Stimulated activated CD4-positive, alpha-beta T cell treated with anti-CD3 and anti-CD28 coated beads, TNF-alpha, amount 100 ng/mL, for 24 hours (primary cell): ENCODE results near the gene LCP2.

Source experiments
- DNase-seq, 3 experiments: peaks; one replicate each; pipeline ENCODE4 v3.0.0-alpha.2; 2020; ENCODE audit warnings: low read depth in 3 of 3

The LCP2 gene

GRCh38 chr5:170216257-170216864 lies 81.2 kb downstream of the LCP2 start:
- DNase-seq = no peak

DNA sequence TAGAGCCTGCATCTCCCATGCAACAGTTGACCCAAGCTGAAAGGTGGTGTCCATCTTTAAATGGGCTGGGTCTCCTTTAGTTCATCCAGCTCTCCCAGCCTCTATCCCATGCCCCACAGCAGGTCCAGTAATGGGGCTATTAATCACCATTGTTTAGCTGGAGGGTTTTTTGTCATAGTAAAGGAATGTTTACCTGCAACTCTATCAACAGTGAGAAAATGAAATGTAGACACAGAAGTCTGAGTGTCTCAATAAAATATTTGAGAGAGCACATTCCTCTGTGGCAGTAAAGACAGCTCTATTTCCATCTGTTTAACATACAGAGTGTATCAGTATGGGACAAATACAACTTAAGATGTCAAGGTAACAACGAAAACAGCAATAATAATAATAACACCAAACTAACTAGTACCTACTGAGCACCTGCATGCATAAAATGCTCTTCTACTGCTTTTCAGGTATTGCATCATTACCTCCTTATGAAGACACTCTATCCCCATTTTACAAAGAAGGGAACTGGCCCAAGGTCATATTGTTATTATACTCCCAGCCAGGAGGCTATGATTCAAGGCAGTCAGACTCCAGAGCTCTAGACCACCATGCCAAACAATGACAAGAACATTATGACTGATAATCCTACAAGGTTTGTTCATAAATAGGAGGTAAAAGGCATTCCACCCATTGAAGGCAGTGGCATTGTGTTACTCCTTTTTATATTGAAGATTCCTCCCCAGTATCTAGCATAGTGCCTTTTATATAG lies 85.8 kb downstream of the LCP2 start:
- no peak for DNase-seq

DNA sequence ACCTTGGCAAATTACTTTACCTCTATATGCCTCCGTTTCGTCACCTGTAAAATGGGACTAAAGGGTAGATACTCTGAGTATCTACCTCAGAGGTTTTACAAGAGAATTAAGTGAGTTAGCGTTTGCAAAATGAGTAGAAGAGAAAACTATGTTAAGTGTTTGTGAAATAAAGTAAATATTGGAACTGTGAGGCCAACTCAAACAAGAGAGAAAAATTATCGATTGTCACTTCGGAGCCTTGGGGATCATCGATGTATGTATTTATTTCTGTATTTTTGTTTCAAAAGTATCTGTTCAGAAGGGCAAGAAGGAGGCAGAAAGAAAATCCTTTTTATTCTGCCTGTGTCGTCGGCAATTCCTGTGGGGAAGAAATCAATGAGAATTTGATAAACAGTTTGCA lies 90.6 kb downstream of the LCP2 start:
- no peak for DNase-seq

DNA sequence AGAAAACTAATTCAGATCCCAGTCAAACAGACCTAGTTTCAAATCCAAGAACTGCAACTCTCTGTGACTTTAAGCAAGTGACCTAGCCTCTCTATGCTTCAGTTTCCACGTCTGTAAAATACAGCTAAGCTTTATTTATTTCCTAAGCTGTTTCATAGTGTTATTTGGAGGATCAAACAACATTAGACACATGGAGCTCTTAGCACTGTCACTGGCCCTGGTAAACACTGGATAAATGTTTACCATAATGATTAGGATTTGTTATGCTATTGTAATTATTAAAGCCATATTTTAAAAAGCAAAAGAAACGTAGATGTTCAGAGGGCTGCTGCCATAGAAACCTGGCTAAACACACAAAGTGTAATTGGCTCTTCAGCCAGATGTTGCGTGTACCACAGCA lies 91.4 kb downstream of the LCP2 start:
- DNase-seq = no peak

DNA sequence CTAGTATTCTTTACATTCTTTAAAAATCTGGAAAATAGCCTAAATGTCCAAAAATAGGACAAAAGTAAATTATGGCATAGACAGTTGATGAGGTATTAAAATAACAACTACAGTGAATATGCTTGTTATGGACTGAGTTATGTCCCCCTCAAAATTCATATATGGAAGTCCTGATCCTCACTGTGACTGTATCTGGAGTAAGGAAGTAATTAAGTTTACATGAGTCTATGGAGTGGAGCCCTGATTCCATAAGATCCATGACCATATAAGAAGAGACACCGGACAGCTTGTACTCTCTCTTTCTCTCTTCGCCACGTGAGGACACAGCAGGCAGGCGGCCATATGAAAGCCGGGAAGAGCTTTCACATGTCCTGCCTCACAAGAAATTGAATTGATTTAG lies 93.4 kb downstream of the LCP2 start:
- DNase-seq = no peak

DNA sequence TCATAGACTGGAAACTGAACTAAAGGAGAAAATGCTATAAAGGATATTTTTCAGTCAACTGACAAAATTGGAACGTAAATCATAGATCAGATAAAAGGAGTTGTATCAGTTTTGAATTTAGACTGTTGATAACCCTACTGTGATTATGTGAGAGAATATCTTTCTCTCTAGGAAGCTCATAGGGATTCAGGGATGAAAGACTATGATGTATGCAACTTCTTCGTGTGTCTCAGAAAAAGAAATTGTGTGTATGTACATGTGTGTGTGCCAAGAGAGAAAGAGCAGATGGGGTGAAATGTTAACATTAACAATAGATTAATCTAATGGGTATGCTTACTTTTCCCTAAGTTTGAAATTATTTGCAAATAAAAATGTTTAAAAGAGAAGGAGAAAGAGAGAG lies 95.5 kb downstream of the LCP2 start:
- no peak for DNase-seq

DNA sequence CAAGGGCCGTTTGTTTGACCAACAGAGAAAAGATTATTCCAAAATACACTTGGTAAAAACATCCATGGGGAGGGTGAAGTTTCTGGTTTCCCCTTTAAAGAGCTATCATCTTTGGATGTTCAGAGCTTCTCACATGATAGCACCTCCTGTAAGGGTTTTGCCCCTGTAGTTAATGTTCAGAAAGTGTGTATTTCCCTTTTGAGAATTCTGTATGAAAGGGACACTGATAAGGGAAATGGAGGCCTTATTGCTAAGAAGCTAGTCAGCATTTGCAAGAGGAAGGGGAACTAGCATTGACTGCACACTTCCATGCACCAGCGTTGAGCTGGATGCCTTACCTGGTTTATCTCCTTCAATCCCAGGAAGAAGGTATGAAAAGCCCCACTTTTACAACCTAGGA lies 96.3 kb downstream of the LCP2 start:
- no peak for DNase-seq

DNA sequence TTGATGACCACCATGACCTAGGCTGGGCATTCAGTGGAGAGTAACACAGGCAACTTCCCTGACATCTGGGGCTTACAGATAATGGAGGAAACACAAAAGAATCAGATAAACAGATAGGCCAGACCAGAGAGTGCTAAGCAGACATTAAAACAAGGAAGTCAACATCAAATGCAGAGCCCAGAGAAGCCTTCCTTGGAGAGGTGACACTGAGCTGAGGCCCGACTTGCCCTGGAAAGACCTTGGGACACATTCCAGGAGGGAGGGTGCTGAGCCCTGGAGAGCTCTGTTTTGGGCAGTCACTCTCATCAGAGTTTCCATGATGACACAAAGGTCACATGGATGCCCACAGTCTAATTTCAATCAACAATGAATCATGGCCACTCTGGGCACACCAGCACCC lies 96.7 kb downstream of the LCP2 start:
- DNase-seq = no peak
